HEK293 (cell line): Measurements from ENCODE around the gene AVL9.

ENCODE experiments used
- KLF10 ChIP-seq: fragments of 450-650 bp; IDR thresholded peaks from 2 replicates; pipeline ENCODE4 v1.5.1; 2018; ENCODE audit warnings: missing biosample characterization, mild to moderate bottlenecking, missing genetic modification characterization
- MZF1 ChIP-seq: fragments of 450-650 bp; formaldehyde crosslinking; IDR thresholded peaks from 2 replicates; pipeline ENCODE4 v1.5.1; 2017; ENCODE audit warnings: missing biosample characterization, missing genetic modification characterization, borderline replicate concordance
- OSR2 ChIP-seq: fragments of 450-650 bp; formaldehyde crosslinking; IDR thresholded peaks from 2 replicates; pipeline ENCODE4 v1.5.1; 2016; ENCODE audit warnings: missing biosample characterization, missing genetic modification characterization
- SCRT2 ChIP-seq: fragments of 450-650 bp; formaldehyde crosslinking; IDR thresholded peaks from 2 replicates; pipeline ENCODE4 v1.5.1; 2016; ENCODE audit warnings: missing biosample characterization, missing genetic modification characterization
- ZIC2 ChIP-seq: fragments of 450-650 bp; formaldehyde crosslinking; IDR thresholded peaks from 2 replicates; pipeline ENCODE4 v1.5.1; 2016; ENCODE audit warnings: missing biosample characterization, missing genetic modification characterization
- ZNF175 ChIP-seq: fragments of 450-650 bp; formaldehyde crosslinking; IDR thresholded peaks from 2 replicates; pipeline ENCODE4 v1.5.1; 2016; ENCODE audit warnings: missing biosample characterization, missing genetic modification characterization
- ZNF221 ChIP-seq: fragments of 450-650 bp; formaldehyde crosslinking; IDR thresholded peaks from 2 replicates; pipeline ENCODE4 v1.5.1; 2017; ENCODE audit warnings: missing biosample characterization, missing genetic modification characterization, borderline replicate concordance
- ZNF266 ChIP-seq: fragments of 450-650 bp; formaldehyde crosslinking; IDR thresholded peaks from 2 replicates; pipeline ENCODE4 v1.5.1; 2016; ENCODE audit warnings: missing biosample characterization, missing genetic modification characterization, low read depth
- ZNF501 ChIP-seq: fragments of 450-650 bp; formaldehyde crosslinking; IDR thresholded peaks from 2 replicates; pipeline ENCODE4 v1.5.1; 2016; ENCODE audit warnings: missing biosample characterization, missing genetic modification characterization
- ZNF510 ChIP-seq: fragments of 450-650 bp; formaldehyde crosslinking; IDR thresholded peaks from 2 replicates; pipeline ENCODE4 v1.5.1; 2018; ENCODE audit warnings: mild to moderate bottlenecking, missing genetic modification characterization, missing biosample characterization; ENCODE audit not compliant: insufficient replicate concordance
- ZNF561 ChIP-seq: fragments of 450-650 bp; IDR thresholded peaks from 2 replicates; pipeline ENCODE4 v1.5.1; 2018; ENCODE audit warnings: missing biosample characterization, missing genetic modification characterization, borderline replicate concordance
- ZNF600 ChIP-seq: fragments of 450-650 bp; formaldehyde crosslinking; IDR thresholded peaks from 2 replicates; pipeline ENCODE4 v1.5.1; 2016; ENCODE audit warnings: missing biosample characterization, missing genetic modification characterization
- TF ChIP-seq, protein P1 (sequence below): fragments of 450-650 bp; formaldehyde crosslinking; IDR thresholded peaks from 2 replicates; pipeline ENCODE4 v1.5.1; 2016; ENCODE audit warnings: missing biosample characterization, missing genetic modification characterization, low read depth
- TF ChIP-seq, protein P2 (sequence below): fragments of 450-650 bp; formaldehyde crosslinking; IDR thresholded peaks from 2 replicates; pipeline ENCODE4 v1.5.1; 2016; ENCODE audit warnings: missing biosample characterization, missing genetic modification characterization
- TF ChIP-seq, protein P3 (sequence below): fragments of 450-650 bp; formaldehyde crosslinking; IDR thresholded peaks from 2 replicates; pipeline ENCODE4 v1.5.1; 2016; ENCODE audit warnings: missing biosample characterization, missing genetic modification characterization
- TF ChIP-seq, protein P4 (sequence below): fragments of 450-650 bp; formaldehyde crosslinking; IDR thresholded peaks from 2 replicates; pipeline ENCODE4 v1.5.1; 2016; ENCODE audit warnings: missing biosample characterization, missing genetic modification characterization, low read depth
- TF ChIP-seq, protein P5 (sequence below): fragments of 450-650 bp; formaldehyde crosslinking; IDR thresholded peaks from 2 replicates; pipeline ENCODE4 v1.5.1; 2016; ENCODE audit warnings: missing biosample characterization, missing genetic modification characterization
- TF ChIP-seq, protein P6 (sequence below): fragments of 450-650 bp; formaldehyde crosslinking; IDR thresholded peaks from 2 replicates; pipeline ENCODE4 v1.5.1; 2016; ENCODE audit warnings: missing biosample characterization, missing genetic modification characterization
- TF ChIP-seq, protein P7 (sequence below): fragments of 450-650 bp; formaldehyde crosslinking; IDR thresholded peaks from 2 replicates; pipeline ENCODE4 v1.5.1; 2016; ENCODE audit warnings: missing biosample characterization, missing genetic modification characterization
- TF ChIP-seq, protein P8 (sequence below): fragments of 450-650 bp; formaldehyde crosslinking; IDR thresholded peaks from 2 replicates; pipeline ENCODE4 v1.5.1; 2017; ENCODE audit warnings: missing biosample characterization, mild to moderate bottlenecking, missing genetic modification characterization, moderate library complexity

The AVL9 gene

DNA sequence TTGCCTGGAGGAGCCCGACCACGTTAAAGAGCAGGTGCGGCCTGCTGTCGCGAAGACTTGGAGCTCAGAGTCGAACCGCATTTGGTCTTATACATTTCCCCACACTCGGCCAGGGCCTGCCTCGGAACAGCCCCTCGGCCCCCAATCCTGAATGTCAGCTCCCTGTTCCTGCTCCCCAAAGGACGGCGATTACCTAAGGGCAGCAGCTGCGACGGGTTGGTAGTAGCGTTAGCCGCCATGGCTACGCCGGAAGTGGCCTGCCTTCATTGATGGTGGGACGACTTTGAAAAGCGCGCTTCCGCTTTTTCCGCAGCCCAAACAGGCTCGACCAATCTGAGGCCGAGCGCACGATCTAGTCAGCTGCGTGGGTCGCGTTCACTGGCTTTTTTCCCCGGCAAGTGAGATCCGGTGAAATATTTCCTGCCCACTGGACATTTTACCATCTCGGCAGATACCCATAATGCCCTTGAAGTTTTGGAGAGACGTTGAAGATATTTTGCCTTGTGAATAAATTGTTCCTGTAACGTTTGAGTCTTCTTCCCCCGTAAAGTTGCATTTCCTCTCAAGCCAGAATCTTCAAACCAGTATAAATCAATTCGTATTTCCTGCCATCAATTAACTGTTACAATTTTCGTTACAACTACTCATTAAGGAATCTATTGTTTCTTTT is 5.0 kb upstream of the AVL9 start, which contains the start of gene LSM5 (continued):
- TF ChIP-seq, protein P1, sequence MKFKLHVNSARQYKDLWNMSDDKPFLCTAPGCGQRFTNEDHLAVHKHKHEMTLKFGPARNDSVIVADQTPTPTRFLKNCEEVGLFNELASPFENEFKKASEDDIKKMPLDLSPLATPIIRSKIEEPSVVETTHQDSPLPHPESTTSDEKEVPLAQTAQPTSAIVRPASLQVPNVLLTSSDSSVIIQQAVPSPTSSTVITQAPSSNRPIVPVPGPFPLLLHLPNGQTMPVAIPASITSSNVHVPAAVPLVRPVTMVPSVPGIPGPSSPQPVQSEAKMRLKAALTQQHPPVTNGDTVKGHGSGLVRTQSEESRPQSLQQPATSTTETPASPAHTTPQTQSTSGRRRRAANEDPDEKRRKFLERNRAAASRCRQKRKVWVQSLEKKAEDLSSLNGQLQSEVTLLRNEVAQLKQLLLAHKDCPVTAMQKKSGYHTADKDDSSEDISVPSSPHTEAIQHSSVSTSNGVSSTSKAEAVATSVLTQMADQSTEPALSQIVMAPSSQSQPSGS (tag by site-specific recombination) = no peak
- no peak for TF ChIP-seq ZNF221 (tag by site-specific recombination)
- TF ChIP-seq ZNF600 (tag by site-specific recombination) = no peak
- no peak for TF ChIP-seq ZNF175 (tag by site-specific recombination)
- no peak for TF ChIP-seq ZNF266
- no peak for TF ChIP-seq OSR2 (tag by site-specific recombination)
- TF ChIP-seq, protein P2, sequence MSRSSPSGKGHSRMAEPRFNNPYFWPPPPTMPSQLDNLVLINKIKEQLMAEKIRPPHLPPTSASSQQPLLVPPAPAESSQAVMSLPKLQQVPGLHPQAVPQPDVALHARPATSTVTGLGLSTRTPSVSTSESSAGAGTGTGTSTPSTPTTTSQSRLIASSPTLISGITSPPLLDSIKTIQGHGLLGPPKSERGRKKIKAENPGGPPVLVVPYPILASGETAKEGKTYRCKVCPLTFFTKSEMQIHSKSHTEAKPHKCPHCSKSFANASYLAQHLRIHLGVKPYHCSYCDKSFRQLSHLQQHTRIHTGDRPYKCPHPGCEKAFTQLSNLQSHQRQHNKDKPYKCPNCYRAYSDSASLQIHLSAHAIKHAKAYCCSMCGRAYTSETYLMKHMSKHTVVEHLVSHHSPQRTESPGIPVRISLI (tag by site-specific recombination) = peak; percentile 61; the same call in 1 of the 2 replicates
- TF ChIP-seq KLF10 (tag by site-specific recombination) = no peak
- no peak; the same call in 1 of the 2 replicates for TF ChIP-seq ZNF561 (tag by site-specific recombination)
- no peak for TF ChIP-seq ZIC2
- no peak for TF ChIP-seq ZNF510 (tag by site-specific recombination)
- no peak for TF ChIP-seq MZF1 (tag by site-specific recombination)
- TF ChIP-seq, protein P3, sequence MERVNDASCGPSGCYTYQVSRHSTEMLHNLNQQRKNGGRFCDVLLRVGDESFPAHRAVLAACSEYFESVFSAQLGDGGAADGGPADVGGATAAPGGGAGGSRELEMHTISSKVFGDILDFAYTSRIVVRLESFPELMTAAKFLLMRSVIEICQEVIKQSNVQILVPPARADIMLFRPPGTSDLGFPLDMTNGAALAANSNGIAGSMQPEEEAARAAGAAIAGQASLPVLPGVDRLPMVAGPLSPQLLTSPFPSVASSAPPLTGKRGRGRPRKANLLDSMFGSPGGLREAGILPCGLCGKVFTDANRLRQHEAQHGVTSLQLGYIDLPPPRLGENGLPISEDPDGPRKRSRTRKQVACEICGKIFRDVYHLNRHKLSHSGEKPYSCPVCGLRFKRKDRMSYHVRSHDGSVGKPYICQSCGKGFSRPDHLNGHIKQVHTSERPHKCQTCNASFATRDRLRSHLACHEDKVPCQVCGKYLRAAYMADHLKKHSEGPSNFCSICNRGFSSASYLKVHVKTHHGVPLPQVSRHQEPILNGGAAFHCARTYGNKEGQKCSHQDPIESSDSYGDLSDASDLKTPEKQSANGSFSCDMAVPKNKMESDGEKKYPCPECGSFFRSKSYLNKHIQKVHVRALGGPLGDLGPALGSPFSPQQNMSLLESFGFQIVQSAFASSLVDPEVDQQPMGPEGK = peak; percentile 52
- TF ChIP-seq ZNF501 (tag by site-specific recombination) = peak; percentile 79
- TF ChIP-seq, protein P4, sequence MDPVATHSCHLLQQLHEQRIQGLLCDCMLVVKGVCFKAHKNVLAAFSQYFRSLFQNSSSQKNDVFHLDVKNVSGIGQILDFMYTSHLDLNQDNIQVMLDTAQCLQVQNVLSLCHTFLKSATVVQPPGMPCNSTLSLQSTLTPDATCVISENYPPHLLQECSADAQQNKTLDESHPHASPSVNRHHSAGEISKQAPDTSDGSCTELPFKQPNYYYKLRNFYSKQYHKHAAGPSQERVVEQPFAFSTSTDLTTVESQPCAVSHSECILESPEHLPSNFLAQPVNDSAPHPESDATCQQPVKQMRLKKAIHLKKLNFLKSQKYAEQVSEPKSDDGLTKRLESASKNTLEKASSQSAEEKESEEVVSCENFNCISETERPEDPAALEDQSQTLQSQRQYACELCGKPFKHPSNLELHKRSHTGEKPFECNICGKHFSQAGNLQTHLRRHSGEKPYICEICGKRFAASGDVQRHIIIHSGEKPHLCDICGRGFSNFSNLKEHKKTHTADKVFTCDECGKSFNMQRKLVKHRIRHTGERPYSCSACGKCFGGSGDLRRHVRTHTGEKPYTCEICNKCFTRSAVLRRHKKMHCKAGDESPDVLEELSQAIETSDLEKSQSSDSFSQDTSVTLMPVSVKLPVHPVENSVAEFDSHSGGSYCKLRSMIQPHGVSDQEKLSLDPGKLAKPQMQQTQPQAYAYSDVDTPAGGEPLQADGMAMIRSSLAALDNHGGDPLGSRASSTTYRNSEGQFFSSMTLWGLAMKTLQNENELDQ (tag by site-specific recombination) = no peak; the same call in 1 of the 2 replicates
- TF ChIP-seq, protein P5, sequence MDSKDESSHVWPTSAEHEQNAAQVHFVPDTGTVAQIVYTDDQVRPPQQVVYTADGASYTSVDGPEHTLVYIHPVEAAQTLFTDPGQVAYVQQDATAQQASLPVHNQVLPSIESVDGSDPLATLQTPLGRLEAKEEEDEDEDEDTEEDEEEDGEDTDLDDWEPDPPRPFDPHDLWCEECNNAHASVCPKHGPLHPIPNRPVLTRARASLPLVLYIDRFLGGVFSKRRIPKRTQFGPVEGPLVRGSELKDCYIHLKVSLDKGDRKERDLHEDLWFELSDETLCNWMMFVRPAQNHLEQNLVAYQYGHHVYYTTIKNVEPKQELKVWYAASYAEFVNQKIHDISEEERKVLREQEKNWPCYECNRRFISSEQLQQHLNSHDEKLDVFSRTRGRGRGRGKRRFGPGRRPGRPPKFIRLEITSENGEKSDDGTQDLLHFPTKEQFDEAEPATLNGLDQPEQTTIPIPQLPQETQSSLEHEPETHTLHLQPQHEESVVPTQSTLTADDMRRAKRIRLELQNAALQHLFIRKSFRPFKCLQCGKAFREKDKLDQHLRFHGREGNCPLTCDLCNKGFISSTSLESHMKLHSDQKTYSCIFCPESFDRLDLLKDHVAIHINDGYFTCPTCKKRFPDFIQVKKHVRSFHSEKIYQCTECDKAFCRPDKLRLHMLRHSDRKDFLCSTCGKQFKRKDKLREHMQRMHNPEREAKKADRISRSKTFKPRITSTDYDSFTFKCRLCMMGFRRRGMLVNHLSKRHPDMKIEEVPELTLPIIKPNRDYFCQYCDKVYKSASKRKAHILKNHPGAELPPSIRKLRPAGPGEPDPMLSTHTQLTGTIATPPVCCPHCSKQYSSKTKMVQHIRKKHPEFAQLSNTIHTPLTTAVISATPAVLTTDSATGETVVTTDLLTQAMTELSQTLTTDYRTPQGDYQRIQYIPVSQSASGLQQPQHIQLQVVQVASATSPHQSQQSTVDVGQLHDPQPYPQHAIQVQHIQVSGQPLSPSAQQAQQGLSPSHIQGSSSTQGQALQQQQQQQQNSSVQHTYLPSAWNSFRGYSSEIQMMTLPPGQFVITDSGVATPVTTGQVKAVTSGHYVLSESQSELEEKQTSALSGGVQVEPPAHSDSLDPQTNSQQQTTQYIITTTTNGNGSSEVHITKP (tag by site-specific recombination) = peak; percentile 68
- TF ChIP-seq, protein P6, sequence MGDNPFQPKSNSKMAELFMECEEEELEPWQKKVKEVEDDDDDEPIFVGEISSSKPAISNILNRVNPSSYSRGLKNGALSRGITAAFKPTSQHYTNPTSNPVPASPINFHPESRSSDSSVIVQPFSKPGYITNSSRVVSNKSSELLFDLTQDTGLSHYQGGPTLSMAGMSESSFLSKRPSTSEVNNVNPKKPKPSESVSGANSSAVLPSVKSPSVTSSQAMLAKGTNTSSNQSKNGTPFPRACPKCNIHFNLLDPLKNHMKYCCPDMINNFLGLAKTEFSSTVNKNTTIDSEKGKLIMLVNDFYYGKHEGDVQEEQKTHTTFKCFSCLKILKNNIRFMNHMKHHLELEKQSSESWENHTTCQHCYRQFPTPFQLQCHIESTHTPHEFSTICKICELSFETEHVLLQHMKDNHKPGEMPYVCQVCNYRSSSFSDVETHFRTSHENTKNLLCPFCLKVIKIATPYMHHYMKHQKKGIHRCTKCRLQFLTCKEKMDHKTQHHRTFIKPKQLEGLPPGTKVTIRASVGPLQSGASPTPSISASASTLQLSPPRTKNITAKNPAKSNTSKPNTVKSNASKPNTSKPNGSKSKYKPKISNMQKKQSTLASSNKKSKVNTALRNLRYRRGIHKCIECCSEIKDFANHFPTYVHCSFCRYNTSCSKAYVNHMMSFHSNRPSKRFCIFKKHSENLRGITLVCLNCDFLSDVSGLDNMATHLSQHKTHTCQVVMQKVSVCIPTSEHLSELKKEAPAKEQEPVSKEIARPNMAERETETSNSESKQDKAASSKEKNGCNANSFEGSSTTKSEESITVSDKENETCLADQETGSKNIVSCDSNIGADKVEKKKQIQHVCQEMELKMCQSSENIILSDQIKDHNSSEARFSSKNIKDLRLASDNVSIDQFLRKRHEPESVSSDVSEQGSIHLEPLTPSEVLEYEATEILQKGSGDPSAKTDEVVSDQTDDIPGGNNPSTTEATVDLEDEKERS (tag by site-specific recombination) = no peak
- TF ChIP-seq, protein P7, sequence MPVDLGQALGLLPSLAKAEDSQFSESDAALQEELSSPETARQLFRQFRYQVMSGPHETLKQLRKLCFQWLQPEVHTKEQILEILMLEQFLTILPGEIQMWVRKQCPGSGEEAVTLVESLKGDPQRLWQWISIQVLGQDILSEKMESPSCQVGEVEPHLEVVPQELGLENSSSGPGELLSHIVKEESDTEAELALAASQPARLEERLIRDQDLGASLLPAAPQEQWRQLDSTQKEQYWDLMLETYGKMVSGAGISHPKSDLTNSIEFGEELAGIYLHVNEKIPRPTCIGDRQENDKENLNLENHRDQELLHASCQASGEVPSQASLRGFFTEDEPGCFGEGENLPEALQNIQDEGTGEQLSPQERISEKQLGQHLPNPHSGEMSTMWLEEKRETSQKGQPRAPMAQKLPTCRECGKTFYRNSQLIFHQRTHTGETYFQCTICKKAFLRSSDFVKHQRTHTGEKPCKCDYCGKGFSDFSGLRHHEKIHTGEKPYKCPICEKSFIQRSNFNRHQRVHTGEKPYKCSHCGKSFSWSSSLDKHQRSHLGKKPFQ = no peak
- no peak for TF ChIP-seq SCRT2 (tag by site-specific recombination)
- TF ChIP-seq, protein P8, sequence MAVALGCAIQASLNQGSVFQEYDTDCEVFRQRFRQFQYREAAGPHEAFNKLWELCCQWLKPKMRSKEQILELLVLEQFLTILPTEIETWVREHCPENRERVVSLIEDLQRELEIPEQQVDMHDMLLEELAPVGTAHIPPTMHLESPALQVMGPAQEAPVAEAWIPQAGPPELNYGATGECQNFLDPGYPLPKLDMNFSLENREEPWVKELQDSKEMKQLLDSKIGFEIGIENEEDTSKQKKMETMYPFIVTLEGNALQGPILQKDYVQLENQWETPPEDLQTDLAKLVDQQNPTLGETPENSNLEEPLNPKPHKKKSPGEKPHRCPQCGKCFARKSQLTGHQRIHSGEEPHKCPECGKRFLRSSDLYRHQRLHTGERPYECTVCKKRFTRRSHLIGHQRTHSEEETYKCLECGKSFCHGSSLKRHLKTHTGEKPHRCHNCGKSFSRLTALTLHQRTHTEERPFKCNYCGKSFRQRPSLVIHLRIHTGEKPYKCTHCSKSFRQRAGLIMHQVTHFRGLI = peak; percentile 100
